ENCODE data around the gene TMEM238L.

TMEM238L gene

GRCh38 chr17:10772425-10773380 lies 31.2 kb downstream of the TMEM238L start:
- peak; percentile 70 for DNase-seq

GRCh38 chr17:10771148-10771547 lies 32.8 kb downstream of the TMEM238L start:
- DNase-seq: no peak

GRCh38 chr17:10769840-10770239 lies 34.1 kb downstream of the TMEM238L start:
- DNase-seq: no peak

- no peak for DNase-seq
Observed at GRCh38 chr17:10768750-10769251, 35.1 kb downstream of the TMEM238L start.

DNA sequence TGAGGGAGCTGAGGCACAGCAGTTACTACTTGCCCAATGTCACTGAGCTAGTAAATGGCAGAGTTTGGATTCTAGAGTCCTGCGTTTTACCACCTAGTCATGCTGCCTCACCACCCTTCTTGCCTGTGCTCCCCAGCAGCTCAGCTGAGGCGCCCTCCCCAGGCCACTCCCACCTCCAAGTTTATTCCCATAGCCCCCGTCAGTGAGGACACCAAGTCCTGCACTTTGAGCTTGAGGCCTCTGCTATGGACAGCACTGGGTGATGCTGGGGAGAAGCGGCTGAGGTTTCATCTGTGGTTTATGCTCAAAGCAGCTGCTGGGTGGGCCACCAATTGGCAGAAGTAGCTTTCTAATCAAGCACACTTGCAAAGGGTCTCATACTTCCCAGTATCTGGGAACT lies 36.7 kb downstream of the TMEM238L start:
- DNase-seq: no peak

DNA sequence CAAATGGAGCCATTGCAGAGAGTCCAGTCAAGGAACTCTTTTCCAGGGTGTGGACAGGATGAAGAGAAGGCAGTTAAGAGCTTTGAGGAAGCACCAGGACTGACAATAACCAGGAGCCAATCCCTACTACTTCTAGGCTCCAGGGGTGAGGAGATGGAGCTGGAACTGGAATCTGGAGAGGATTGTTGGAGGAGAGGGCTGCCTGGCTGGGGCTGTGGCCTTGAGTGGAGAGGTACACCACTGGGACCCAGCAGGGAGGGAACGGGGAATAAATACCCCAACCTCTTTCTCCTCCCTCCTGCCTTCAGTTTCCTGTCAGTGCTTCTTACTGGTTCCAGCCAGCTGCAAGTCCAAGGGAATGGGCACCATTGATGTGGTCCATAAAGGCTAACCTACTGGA lies 41.9 kb downstream of the TMEM238L start:
- no peak for DNase-seq

- DNase-seq: no peak
Observed at GRCh38 chr17:10761281-10761680, 42.6 kb downstream of the TMEM238L start.

- no peak for DNase-seq
Observed at GRCh38 chr17:10758062-10758461, 45.8 kb downstream of the TMEM238L start.

DNA sequence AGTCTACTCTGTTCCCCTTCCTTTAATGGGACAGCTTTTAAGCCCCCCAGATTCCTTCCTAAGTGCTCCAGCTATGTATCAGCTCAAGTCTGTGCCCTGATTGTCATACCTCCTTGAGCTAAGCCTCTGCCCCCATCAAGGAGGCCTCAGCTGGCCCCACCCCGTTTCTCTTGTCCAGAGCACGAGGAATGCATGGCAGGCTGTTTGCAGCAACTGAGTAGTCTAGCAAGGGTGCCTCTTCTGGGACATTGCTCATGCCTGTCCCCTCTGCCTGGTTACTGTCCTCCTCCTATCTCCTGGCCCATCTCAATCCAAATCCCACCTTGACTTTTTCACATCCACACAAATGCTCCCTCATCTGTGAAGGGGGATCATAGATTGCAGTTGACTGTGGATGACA lies 46.3 kb downstream of the TMEM238L start:
- no peak for DNase-seq

DNA sequence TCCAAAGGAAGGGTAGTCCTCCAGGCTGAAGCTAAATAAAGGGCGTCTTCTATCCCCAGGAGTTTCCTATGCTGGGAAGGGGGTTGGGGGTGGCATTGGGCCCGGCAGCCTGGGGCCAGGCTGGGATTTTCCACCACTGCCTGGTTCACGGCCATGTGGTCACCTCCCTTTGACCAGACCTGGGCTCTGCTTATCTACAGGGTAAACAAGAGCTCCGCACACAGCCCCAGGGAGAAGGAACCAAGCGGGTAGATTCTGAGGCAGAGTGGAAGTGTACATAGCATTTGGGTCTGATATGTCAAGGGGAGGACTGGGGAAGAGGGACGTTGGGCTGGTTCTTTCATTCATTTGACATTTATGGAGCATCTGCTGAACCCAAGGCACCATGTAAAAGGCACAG lies 46.8 kb downstream of the TMEM238L start:
- DNase-seq: no peak

DNA sequence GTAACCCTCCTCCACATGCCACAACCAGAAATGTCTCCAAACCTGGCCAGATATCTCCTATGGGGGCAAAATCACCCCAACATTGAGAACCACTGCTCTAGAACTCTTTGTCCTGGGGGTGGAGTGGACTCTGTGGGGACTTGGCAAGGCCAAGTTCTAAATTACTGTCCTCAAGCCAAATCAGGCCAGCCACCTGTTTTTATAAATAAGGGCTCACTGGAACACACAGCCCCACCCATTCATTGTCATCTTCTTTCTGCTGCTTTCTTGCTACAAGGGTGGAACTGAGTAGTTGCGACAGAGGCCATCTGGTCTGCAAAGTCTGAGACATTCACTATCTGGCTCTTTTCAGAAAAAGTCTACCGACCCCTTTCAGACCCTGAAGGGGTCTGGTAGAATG lies 47.3 kb downstream of the TMEM238L start:
- no peak for DNase-seq

DNA sequence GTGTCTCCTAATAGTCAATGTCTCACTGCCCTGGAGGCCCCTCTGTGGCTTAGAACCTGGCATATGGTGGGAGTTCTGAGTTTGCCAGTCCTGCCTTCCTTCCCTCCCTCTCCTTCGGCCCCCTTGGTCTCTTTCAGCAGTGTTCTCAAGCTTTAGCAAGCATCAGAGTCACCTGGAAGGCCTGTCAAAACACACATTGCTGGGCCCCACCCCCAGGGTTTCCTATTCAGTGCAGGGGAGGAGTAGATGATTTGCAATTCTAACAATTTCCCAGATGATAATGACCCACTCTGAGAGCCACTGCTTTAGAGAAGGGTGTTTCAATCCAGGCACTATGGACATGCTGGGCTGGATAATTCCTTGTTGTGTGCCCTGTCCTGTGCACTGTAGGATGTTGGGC lies 47.7 kb downstream of the TMEM238L start:
- no peak for DNase-seq

DNA sequence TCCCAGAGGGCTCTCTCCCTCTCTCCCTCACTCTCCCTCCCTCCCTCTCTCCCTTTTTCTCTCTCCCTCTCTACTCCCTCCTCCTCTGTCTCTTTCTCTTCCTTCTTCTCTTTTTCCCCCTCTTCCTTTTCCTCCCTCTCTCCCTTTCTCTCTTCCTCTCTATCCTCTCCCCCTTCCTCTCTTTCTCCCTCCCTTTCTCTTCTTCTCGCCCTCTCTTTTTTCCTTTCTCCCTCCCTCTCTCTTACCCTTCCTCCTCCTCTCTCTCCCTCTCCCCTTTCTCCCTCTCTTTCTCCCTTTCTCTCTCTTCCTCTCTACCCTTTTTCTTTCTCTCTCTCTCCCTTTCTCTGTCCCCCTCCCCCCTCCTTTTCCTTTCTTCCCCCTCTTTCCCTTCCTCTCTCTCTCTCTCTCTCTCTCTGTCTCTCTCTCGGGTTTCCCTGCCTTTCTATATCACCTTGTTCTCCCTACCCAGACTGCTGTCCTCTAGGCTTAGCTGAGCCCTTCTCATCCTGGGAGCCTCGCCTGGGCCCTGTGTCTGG lies 48.2 kb downstream of the TMEM238L start:
- DNase-seq: no peak

GRCh38 chr17:10754861-10755591 lies 48.9 kb downstream of the TMEM238L start:
- no peak for DNase-seq

GRCh38 chr17:10754109-10754508 lies 49.8 kb downstream of the TMEM238L start:
- DNase-seq: peak; percentile 45

DNA sequence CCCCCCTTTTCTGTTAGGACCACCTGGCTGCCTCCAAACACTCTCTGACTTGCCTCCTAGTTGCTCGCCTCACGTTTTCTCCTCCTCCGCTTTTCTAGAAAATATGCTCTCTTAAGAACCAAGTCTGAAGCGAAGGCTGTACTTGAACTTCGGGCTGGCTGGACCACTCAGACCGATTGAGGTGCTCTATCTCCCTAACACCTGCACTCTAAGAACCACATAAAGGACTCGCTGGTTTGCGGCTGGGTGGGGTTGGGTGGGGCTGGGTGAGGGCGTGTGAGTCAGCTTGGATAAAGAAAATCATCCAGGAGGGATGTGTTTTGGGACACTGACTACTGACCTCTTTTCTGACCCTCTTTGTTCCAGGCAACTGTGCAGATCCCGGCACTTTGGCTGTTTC lies 51.2 kb downstream of the TMEM238L start:
- no peak for DNase-seq

DNA sequence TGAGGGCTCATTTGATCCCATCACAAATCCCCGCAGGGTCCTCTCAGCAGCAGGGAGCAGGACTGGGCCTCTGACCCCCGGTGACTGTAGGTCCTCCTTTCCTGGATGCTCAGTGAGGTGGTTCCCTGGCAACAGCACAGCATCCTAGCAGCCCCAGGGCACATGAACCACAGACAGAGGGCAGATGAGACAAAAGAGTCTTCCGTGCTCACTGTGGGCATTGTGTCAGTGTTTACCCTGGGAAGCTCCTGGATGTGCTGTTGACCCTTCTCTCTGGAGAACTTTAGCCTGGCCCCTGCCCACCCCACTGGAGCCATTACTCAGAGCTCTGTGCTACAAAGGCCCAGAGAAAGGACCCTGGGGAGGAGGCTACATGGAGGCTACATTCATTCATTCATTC lies 52.3 kb downstream of the TMEM238L start:
- no peak for DNase-seq

DNA sequence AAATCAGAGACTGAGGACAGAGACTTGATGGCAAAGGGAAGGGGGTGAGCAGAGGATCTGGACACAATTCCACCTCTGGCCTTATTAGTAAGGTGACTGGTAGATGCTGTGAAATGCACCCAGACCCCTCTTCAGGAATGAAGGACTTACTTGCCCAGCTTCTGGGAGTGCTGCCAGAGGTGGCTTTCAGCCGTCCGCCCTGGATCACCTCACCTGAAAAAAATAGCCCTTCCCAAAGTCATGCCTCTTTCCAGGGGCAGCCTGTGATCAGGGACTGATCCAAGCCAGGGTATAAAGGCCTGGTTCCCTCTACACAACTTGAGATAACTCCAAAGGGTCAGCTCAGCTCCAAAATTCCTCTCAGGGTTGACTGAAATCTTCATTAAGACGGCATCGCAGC lies 53.7 kb downstream of the TMEM238L start:
- no peak for DNase-seq

DNA sequence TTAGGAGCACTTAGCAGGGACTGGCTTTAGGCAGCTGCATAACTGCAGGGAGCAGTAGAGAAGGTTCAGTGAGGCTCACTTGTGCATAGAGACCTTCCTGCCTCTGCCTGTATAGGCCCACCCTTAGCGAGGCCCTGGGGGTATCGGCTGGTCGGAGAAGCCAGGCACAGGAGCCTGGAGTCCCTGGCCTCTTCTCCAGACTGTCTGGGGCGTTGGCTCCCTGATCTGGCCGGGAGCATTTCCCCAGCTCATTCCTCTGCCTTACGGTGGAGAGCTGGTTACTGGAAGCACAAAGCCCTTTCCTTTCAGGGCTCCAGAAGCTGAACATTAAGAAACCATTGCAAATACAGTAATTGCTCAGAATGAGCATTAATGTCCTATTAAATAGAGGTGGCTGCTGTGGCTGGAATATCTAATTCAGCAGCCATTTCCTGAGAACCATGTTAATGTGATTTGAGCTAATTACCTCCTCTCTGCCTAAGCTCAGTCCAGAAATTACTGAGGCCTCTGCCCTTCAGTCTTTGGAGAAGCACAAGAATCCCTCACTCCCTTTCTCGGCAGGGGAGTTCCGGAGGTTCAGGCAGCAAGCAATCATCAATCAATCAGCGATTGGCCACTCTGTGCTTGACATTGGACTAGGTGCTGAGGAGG lies 55.2 kb downstream of the TMEM238L start:
- no peak for DNase-seq

DNA sequence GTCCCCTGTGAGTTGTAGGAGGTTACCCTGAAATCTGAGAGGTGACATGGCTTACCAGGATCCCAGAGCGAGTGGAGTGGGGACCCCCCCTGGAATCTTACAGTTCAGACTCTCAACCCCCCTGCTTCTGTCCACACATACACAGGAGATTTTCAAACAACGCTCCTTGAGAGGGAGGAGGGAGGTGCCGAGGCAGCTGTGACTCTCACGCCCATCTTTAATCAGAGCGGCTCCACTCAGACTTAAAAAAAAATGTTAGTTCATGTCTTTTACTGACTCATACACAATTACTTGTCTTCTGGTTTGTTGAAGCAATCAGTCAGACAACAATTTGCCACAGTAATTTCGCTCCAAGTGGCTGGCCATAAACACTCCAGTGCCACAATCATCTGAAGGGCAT lies 58.7 kb downstream of the TMEM238L start:
- no peak for DNase-seq
